Cerebellar nuclear complex (tissue), 1 donor: ENCODE data around the gene GATA2.
A peak's percentile ranks its signal among the peaks of the same experiment; 100 is the strongest.

Source experiments
- DNase-seq, 2 experiments: peaks; one replicate each; lab custom pipeline; 2025; lab: John Stamatoyannopoulos, UW

The GATA2 gene

GRCh38 chr3:128455786-128456748 is 36.9 kb downstream of the GATA2 start:
- no peak for DNase-seq

- no peak for DNase-seq
These were observed 37.9 kb downstream of the GATA2 start for GRCh38 chr3:128455116-128455515.

GRCh38 chr3:128454310-128454618 is 38.7 kb downstream of the GATA2 start:
- DNase-seq, result no peak

GRCh38 chr3:128453501-128454309 is 39.3 kb downstream of the GATA2 start:
- no peak for DNase-seq

- no peak for DNase-seq
These were observed 40.2 kb downstream of the GATA2 start for GRCh38 chr3:128452678-128453275.

GRCh38 chr3:128452120-128452519 is 40.9 kb downstream of the GATA2 start:
- no peak for DNase-seq

- no peak for DNase-seq
These were observed 43.8 kb downstream of the GATA2 start for GRCh38 chr3:128449111-128449638.

GRCh38 chr3:128448491-128448890 is 44.5 kb downstream of the GATA2 start:
- DNase-seq, result no peak

- DNase-seq, result no peak
These were observed 45.4 kb downstream of the GATA2 start for GRCh38 chr3:128447561-128448013.

- no peak for DNase-seq
These were observed 46.2 kb downstream of the GATA2 start for GRCh38 chr3:128446821-128447220.

- no peak for DNase-seq
These were observed 47.6 kb downstream of the GATA2 start for GRCh38 chr3:128445357-128445756.

- DNase-seq, result no peak
These were observed 49.2 kb downstream of the GATA2 start for GRCh38 chr3:128443771-128444170.

GRCh38 chr3:128442949-128443348 is 50.1 kb downstream of the GATA2 start:
- DNase-seq, result no peak

- DNase-seq, result no peak
These were observed 50.9 kb downstream of the GATA2 start for GRCh38 chr3:128442070-128442469.

GRCh38 chr3:128439226-128439625 is 53.8 kb downstream of the GATA2 start:
- no peak for DNase-seq

- DNase-seq, result no peak
These were observed 54.4 kb downstream of the GATA2 start for GRCh38 chr3:128438488-128439072.

- DNase-seq, result no peak
These were observed 56.8 kb downstream of the GATA2 start for GRCh38 chr3:128436214-128436613.

GRCh38 chr3:128435561-128435960 is 57.4 kb downstream of the GATA2 start:
- no peak for DNase-seq

GRCh38 chr3:128435058-128435457 is 57.9 kb downstream of the GATA2 start:
- DNase-seq, result peak in 1 of 2 experiments; percentile 2

- no peak for DNase-seq
These were observed 58.5 kb downstream of the GATA2 start for GRCh38 chr3:128434524-128434923.

GRCh38 chr3:128433837-128434165 is 59.2 kb downstream of the GATA2 start:
- no peak for DNase-seq
